RWPE2 (cell line): ENCODE results near the gene UBE4A.

ENCODE experiments used
- ATAC-seq: fragments of 200-7000 bp; cut with Tn5 transposase; 3 replicates; pipeline ENCODE4 v1.9.1; 2021; ENCODE audit warnings: low read depth
- DNase-seq: peaks from one replicate; pipeline ENCODE4 v3.0.0-alpha.2; 2020; ENCODE audit warnings: low spot score
- H3K27ac ChIP-seq: fragments of 450-650 bp; 2 replicates; pipeline ENCODE4 v1.5.1; 2017; ENCODE audit warnings: mild to moderate bottlenecking; ENCODE audit not compliant: poor library complexity, severe bottlenecking
- H3K27me3 ChIP-seq: fragments of 250-450 bp; sonication (Bioruptor Pico); 2 replicates; pipeline ENCODE4 v1.5.1; 2021; ENCODE audit warnings: mild to moderate bottlenecking, moderate library complexity; ENCODE audit not compliant: insufficient read depth, poor library complexity, severe bottlenecking
- H3K36me3 ChIP-seq: fragments of 250-450 bp; sonication (Bioruptor Pico); 2 replicates; pipeline ENCODE4 v1.5.1; 2020; ENCODE audit warnings: low read depth, mild to moderate bottlenecking, moderate library complexity
- H3K4me1 ChIP-seq: fragments of 250-450 bp; sonication (Bioruptor Pico); 2 replicates; pipeline ENCODE4 v1.5.1; 2021; ENCODE audit warnings: mild to moderate bottlenecking, moderate library complexity; ENCODE audit not compliant: insufficient read depth, poor library complexity, severe bottlenecking
- H3K4me3 ChIP-seq: fragments of 250-450 bp; sonication (Bioruptor Pico); 2 replicates; pipeline ENCODE4 v1.5.1; 2021; ENCODE audit warnings: mild to moderate bottlenecking, moderate library complexity; ENCODE audit not compliant: severe bottlenecking
- H3K9me3 ChIP-seq: fragments of 250-450 bp; sonication (Bioruptor Pico); 2 replicates; pipeline ENCODE4 v1.5.1; 2021; ENCODE audit warnings: mild to moderate bottlenecking, moderate library complexity; ENCODE audit not compliant: severe bottlenecking
- CTCF ChIP-seq: fragments of 450-650 bp; IDR thresholded peaks from one replicate; pipeline ENCODE4 v1.5.1; 2017; ENCODE audit warnings: mild to moderate bottlenecking, moderate library complexity; ENCODE audit not compliant: poor library complexity, severe bottlenecking

The UBE4A gene

GRCh38 chr11:118443590-118444218, 84.3 kb downstream of the UBE4A start:
- H3K4me3 ChIP-seq = no peak overlapping the region
- H3K4me1 ChIP-seq = peaks cover 43% of the 10 kb centered on the region
- no peaks in the 10 kb centered on the region for H3K27me3 ChIP-seq
- no peaks in the 10 kb centered on the region for H3K9me3 ChIP-seq
- no peak for DNase-seq
- no peak for TF ChIP-seq CTCF
- H3K27ac ChIP-seq = no peak overlapping the region
- no peak for ATAC-seq
- peaks cover 57% of the 10 kb centered on the region for H3K36me3 ChIP-seq

GRCh38 chr11:118447423-118447822, 88.0 kb downstream of the UBE4A start:
- H3K36me3 ChIP-seq = peaks cover 52% of the 10 kb centered on the region
- peaks cover 18% of the 10 kb centered on the region for H3K4me1 ChIP-seq
- no peaks in the 10 kb centered on the region for H3K27me3 ChIP-seq
- ATAC-seq (no peak), DNase-seq (no peak)
- H3K9me3 ChIP-seq = no peaks in the 10 kb centered on the region
- H3K4me3 ChIP-seq = no peak overlapping the region
- TF ChIP-seq CTCF = no peak
- peak overlapping the region; percentile 25 for H3K27ac ChIP-seq

- H3K27ac ChIP-seq = peak overlapping the region; percentile 25
- ATAC-seq = peak; percentile 55; the same call in 1 of the 3 replicates
- DNase-seq = no peak
These were observed 88.9 kb downstream of the UBE4A start for GRCh38 chr11:118448294-118448693.

More at GRCh38 chr11:118448294-118448693, 88.9 kb downstream of the UBE4A start:
- Histone ChIP-seq H3K4me3 (no peak overlapping the region), H3K4me1 (peaks cover 15% of the 10 kb centered on the region), H3K36me3 (peaks cover 46% of the 10 kb centered on the region), H3K9me3 (no peaks in the 10 kb centered on the region), H3K27me3 (no peaks in the 10 kb centered on the region)
- TF ChIP-seq CTCF = no peak
